Calu3 (cell line): ENCODE results near the gene KDM5D. TPM values are rescaled to one million over a fixed set of nuclear protein-coding genes. Genes with fewer than 3 reads are reported as not detected.

Source experiments
- BruUV-seq: library from RNA; stranded (reverse); fragments of 400-500 nt; replicated peaks from 2 replicates; lab custom pipeline; 2021; lab: Mats Ljungman, UMichigan
- CTCF ChIA-PET: fragments of 300-600 bp; sonication (Branson Sonifier 250); formaldehyde crosslinking; loops from one replicate; lab custom pipeline; 2022; ENCODE audit warnings: antibody characterized with exemption; lab: Charles Lee
- DNase-seq: peaks from one replicate; pipeline ENCODE4 v3.0.0; 2022
- H3K27ac Mint-ChIP-seq: one replicate; pipeline ENCODE4 v1.8.0; 2022; ENCODE audit warnings: mixed read lengths; ENCODE audit not compliant: unreplicated experiment
- H3K27me3 Mint-ChIP-seq: one replicate; pipeline ENCODE4 v1.8.0; 2022; ENCODE audit warnings: mixed read lengths; ENCODE audit not compliant: unreplicated experiment
- H3K36me3 Mint-ChIP-seq: one replicate; pipeline ENCODE4 v1.8.0; 2022; ENCODE audit warnings: mild to moderate bottlenecking, moderate library complexity, mixed read lengths; ENCODE audit not compliant: insufficient read depth, unreplicated experiment
- H3K4me1 Mint-ChIP-seq: one replicate; pipeline ENCODE4 v1.8.0; 2022; ENCODE audit warnings: mild to moderate bottlenecking, low read depth, mixed read lengths; ENCODE audit not compliant: unreplicated experiment
- H3K4me3 Mint-ChIP-seq: one replicate; pipeline ENCODE4 v1.8.0; 2022; ENCODE audit warnings: mild to moderate bottlenecking, low read depth, moderate library complexity, mixed read lengths; ENCODE audit not compliant: unreplicated experiment
- H3K9me3 Mint-ChIP-seq: one replicate; pipeline ENCODE4 v1.8.0; 2022; ENCODE audit warnings: low read depth, mixed read lengths; ENCODE audit not compliant: unreplicated experiment
- CTCF ChIP-seq: fragments of 200-600 bp; IDR thresholded peaks from one replicate; pipeline ENCODE4 v1.8.0; 2022; ENCODE audit warnings: antibody characterized with exemption; ENCODE audit not compliant: unreplicated experiment
- intact Hi-C: fragments of 100-400 bp; cut with micrococcal nuclease; formaldehyde crosslinking; loops from one replicate; pipeline ENCODE4 v1.10.0; 2022; ENCODE audit not compliant: unreplicated experiment
- total RNA-seq: library from RNA; stranded (reverse); gene quantifications from 2 replicates; pipeline ENCODE4 v1.2.3, GENCODE V29; 2022

KDM5D gene
- total RNA-seq, 1 experiment from 2014 or later: not detected

DNA sequence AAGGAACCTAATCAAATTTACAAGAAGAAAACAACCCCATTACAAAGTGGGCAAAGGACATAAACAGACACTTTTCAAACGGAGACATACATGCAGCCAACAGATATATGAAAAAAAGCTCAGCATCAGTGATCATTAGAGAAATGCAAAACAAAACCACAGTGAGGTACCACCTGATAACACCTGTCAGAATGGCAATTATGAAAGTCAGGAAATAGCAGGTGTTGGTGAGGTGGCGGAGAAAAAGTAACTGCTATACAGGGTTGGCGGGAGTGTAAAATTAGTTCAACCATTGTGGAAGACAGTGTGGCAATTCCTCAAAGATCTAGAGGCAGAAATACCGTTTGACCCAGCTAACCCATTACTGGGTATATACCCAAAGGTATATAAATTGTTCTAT lies 31.1 kb downstream of the KDM5D start:
- intact Hi-C loops: no loop called here
- DNase-seq: no peak
- Mint-ChIP-seq H3K9me3 (no peaks in the 10 kb centered on the region), H3K27ac (no peak overlapping the region), H3K4me1 (no peaks in the 10 kb centered on the region), H3K4me3 (no peak overlapping the region), H3K36me3 (no peaks in the 10 kb centered on the region), H3K27me3 (no peaks in the 10 kb centered on the region)
- CTCF ChIA-PET: no interaction called here
- no TSS peak for BruUV-seq
- no peak for TF ChIP-seq CTCF

GRCh38 chrY:19706273-19706672 lies 38.3 kb downstream of the KDM5D start:
- no peaks in the 10 kb centered on the region for H3K4me1 Mint-ChIP-seq
- DNase-seq: no peak
- no peaks in the 10 kb centered on the region for H3K36me3 Mint-ChIP-seq
- no peaks in the 10 kb centered on the region for H3K27me3 Mint-ChIP-seq
- CTCF ChIA-PET: no interaction called here
- TF ChIP-seq CTCF: no peak
- no peak overlapping the region for H3K27ac Mint-ChIP-seq
- no peaks in the 10 kb centered on the region for H3K9me3 Mint-ChIP-seq
- H3K4me3 Mint-ChIP-seq: no peak overlapping the region
- BruUV-seq: no TSS peak
- intact Hi-C loops: no loop called here

DNA sequence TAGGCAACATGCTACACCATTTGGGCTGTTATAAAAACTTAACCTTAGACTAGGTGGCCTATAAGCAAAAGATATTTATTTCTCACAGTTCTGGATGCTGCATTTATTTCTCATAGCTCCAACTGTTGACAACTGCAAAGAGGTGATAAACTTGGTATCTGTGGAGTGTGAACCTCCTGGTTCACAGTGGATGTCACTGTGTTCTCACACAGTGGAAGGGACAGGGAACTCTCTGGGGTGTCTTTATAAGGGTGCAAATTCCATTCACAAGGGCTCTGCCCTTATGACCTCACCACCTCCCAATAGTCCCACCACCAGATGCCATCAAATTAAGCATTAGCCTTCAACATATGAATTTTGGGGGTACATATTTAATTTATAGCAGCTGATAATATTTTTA lies 46.0 kb downstream of the KDM5D start:
- no peaks in the 10 kb centered on the region for H3K4me1 Mint-ChIP-seq
- H3K27me3 Mint-ChIP-seq: no peaks in the 10 kb centered on the region
- CTCF ChIA-PET: no interaction called here
- no peaks in the 10 kb centered on the region for H3K36me3 Mint-ChIP-seq
- no TSS peak for BruUV-seq
- DNase-seq: no peak
- no peaks in the 10 kb centered on the region for H3K9me3 Mint-ChIP-seq
- H3K4me3 Mint-ChIP-seq: no peak overlapping the region
- no peak for TF ChIP-seq CTCF
- no peak overlapping the region for H3K27ac Mint-ChIP-seq
- intact Hi-C loops: no loop called here

DNA sequence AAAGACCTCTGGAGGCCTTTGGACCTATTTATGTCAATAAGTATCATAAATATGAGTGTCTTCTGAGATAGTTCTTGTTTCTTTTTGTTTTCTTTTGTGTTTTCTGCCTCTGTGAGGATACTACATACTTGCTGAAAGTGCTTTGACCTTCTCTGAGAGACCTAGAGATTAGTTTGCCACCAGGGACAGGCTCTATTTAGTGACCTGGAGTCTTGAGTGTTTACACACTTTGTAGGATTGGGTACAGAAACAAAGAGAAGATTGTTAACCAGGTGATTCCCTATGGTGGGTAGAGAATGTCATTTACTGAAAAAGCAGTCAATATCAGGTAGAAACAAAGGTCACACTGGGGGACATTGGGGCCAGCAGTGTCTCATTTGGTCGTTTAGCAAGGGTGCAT lies 63.7 kb downstream of the KDM5D start:
- intact Hi-C loops: no loop called here
- Mint-ChIP-seq H3K27ac (no peak overlapping the region), H3K36me3 (no peaks in the 10 kb centered on the region), H3K4me1 (no peaks in the 10 kb centered on the region), H3K9me3 (no peaks in the 10 kb centered on the region), H3K4me3 (no peak overlapping the region), H3K27me3 (no peaks in the 10 kb centered on the region)
- CTCF ChIA-PET: no interaction called here
- DNase-seq: no peak
- BruUV-seq: no TSS peak
- no peak for TF ChIP-seq CTCF
